ENCODE results near the gene ZSCAN31.
A peak's percentile ranks its signal among the peaks of the same experiment; 100 is the strongest.

ZSCAN31 gene

GRCh38 chr6:28347119-28347518 is 11.2 kb upstream of the ZSCAN31 start:
- DNase-seq (ENCODE audit: low read depth), result no peak
- no peak overlapping the region for H3K4me3 ChIP-seq (ENCODE audit: low read depth, low read length)
- in situ Hi-C loops (cut with HindIII; ENCODE audit: low sequenced_read_pairs), result no loop called here
- TF ChIP-seq CTCF (IDR thresholded peaks at IDR 0.05; ENCODE audit: low read depth, low read length, missing control alignments), result no peak

GRCh38 chr6:28345201-28345600 is 9.3 kb upstream of the ZSCAN31 start:
- no peak overlapping the region for H3K4me3 ChIP-seq (ENCODE audit: low read depth, low read length)
- TF ChIP-seq CTCF (IDR thresholded peaks at IDR 0.05; ENCODE audit: low read depth, low read length, missing control alignments), result no peak
- no peak for DNase-seq (ENCODE audit: low read depth)
- in situ Hi-C loops (cut with HindIII; ENCODE audit: low sequenced_read_pairs), result no loop called here

- DNase-seq (ENCODE audit: low read depth), result no peak
- H3K4me3 ChIP-seq (ENCODE audit: low read depth, low read length), result no peak overlapping the region
- no peak for TF ChIP-seq CTCF (IDR thresholded peaks at IDR 0.05; ENCODE audit: low read depth, low read length, missing control alignments)
- in situ Hi-C loops (cut with HindIII; ENCODE audit: low sequenced_read_pairs), result no loop called here
Observed at GRCh38 chr6:28343898-28344677, 8.1 kb upstream of the ZSCAN31 start.

- DNase-seq (ENCODE audit: low read depth), result no peak
- H3K4me3 ChIP-seq (ENCODE audit: low read depth, low read length), result no peak overlapping the region
- no peak for TF ChIP-seq CTCF (IDR thresholded peaks at IDR 0.05; ENCODE audit: low read depth, low read length, missing control alignments)
- in situ Hi-C loops (cut with HindIII; ENCODE audit: low sequenced_read_pairs), result no loop called here
Observed at GRCh38 chr6:28340310-28341095, 4.6 kb upstream of the ZSCAN31 start.

GRCh38 chr6:28337121-28337520 is 1.2 kb upstream of the ZSCAN31 start:
- in situ Hi-C loops (cut with HindIII; ENCODE audit: low sequenced_read_pairs), result no loop called here
- peak overlapping the region; percentile 52 for H3K4me3 ChIP-seq (ENCODE audit: low read depth, low read length)
- DNase-seq (ENCODE audit: low read depth), result no peak
- no peak for TF ChIP-seq CTCF (IDR thresholded peaks at IDR 0.05; ENCODE audit: low read depth, low read length, missing control alignments)

- no peak for TF ChIP-seq CTCF (IDR thresholded peaks at IDR 0.05; ENCODE audit: low read depth, low read length, missing control alignments)
- in situ Hi-C loops (cut with HindIII; ENCODE audit: low sequenced_read_pairs), result no loop called here
- no peak for DNase-seq (ENCODE audit: low read depth)
- H3K4me3 ChIP-seq (ENCODE audit: low read depth, low read length), result peak overlapping the region; percentile 52
Observed at GRCh38 chr6:28336284-28337120, 554 bp upstream of the ZSCAN31 start.

Data from astrocyte of the cerebellum (primary cell).